GM19351 (cell line): ENCODE results near the gene GRM8.

Experiments
- ATAC-seq: cut with Tn5 transposase; IDR thresholded peaks from one replicate; pipeline ENCODE4 v1.9.1; 2021; ENCODE audit warnings: mild to moderate bottlenecking, moderate library complexity; ENCODE audit not compliant: unreplicated experiment

Gene GRM8

GRCh38 chr7:126472825-126473224 lies 779.9 kb downstream of the GRM8 start:
- ATAC-seq: no peak

- ATAC-seq: no peak
These were observed 790.3 kb downstream of the GRM8 start for GRCh38 chr7:126462405-126462804.

- no peak for ATAC-seq
These were observed 792.1 kb downstream of the GRM8 start for GRCh38 chr7:126460664-126461063.

DNA sequence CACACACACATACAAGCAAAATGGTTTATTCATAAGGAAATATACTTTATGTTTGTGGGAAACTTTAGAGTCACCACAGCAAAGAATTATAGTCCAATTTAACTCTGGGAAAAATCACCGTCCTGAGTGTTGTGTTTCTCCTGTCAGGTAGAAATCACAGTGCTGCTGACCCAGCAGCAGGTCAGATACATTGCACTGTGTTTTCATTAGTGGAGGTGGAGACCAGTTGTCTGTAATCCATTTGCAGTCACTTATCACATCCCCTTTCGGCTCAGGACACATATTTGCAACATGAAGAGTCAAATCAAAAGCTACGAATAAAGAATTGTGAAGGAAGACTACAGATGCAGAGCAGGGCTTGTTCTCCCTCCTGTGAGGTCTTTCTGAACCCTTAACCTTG lies 799.6 kb downstream of the GRM8 start:
- no peak for ATAC-seq

- ATAC-seq: peak; percentile 84
These were observed 802.5 kb downstream of the GRM8 start for GRCh38 chr7:126450269-126450671.

GRCh38 chr7:126449611-126450268 lies 803.0 kb downstream of the GRM8 start:
- ATAC-seq: peak; percentile 9

GRCh38 chr7:126447984-126448383 lies 804.8 kb downstream of the GRM8 start:
- ATAC-seq: no peak

GRCh38 chr7:126445991-126446390 lies 806.8 kb downstream of the GRM8 start:
- no peak for ATAC-seq

DNA sequence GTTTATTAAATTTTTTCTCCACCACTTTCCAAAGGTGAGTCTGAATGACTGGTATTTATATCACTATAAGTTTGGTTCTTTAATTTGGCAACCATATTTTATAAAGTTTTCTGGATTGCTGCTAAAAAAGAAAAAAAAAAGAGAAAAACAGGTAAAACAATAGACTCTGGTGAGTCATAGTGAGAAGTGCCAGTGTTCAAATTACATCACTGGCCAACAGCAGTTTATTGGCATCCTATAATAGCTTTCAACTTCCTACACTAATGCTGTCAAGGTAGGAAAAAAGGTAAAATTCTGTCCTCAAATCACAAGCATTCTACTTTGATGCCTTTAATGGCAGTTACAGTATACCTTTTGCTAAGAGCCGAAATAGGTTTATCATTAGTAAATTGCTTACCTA lies 808.8 kb downstream of the GRM8 start:
- ATAC-seq: no peak

- no peak for ATAC-seq
These were observed 809.8 kb downstream of the GRM8 start for GRCh38 chr7:126442908-126443307.

GRCh38 chr7:126441745-126442144 lies 811.0 kb downstream of the GRM8 start:
- ATAC-seq: no peak

- no peak for ATAC-seq
These were observed 812.2 kb downstream of the GRM8 start for GRCh38 chr7:126440542-126440941.

GRCh38 chr7:126436213-126436868 lies 816.4 kb downstream of the GRM8 start:
- ATAC-seq: no peak

DNA sequence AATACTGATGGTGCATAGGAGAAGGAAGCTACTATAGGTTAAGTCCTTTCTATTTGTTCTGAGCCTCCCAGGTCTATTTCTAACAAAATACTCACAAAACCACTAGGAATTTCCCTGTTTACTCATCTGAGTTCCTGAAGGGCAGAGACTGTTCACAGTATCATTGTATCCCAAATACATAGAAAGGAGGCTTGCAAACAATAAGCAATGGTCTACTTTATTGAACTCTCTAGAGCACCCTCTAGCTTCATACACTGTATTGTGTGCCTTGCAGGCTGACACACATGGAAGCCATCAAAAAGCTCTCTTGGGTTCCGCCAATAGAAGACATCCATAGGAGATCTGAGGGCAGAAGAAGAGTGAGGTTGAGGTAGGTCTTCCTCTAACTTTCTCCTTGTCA lies 826.1 kb downstream of the GRM8 start:
- no peak for ATAC-seq

- ATAC-seq: no peak
These were observed 827.8 kb downstream of the GRM8 start for GRCh38 chr7:126424985-126425384.

DNA sequence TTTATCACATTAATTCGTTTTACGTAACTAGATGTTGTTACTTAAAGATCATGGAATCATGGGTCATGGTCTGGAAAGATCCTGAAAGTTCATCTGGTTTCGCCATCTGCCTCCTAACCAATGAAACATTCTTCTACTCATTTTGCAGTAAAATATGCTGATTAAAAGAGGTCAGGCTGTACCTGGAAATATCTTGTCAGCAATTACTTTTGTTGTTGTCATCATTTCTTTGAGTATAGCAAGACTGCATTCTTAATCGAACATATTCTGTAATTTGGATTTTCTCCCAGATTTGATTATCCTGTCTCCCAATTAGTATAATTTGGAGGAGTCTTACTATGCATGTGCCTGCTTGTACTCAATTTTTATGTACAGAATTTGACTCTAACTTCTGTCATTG lies 833.7 kb downstream of the GRM8 start:
- no peak for ATAC-seq

DNA sequence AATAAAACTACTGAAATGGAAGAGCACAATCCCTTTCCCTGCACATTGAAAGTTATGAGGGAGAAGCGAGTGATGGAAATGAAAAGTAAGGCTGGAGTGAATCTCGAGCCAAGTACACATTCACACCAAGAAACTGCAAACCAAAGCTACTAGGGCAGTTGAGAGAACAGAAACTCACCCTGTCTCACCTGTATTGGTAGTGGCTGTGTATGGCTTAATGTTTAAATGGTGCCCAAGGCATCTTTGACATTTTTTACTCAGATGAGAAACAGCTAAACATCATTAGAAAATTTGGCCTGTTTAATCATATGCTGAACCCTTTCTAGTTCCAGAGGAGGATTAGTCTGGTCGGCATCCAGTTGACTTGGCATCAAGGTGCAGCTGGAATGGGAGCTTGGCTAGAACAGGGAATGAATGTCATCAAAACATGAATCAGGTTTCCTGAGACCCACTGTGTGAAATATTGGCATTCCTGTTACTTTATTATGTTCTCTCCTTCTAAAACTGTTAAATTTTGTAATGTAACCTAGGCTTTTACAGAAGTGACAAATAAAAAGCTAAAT lies 840.8 kb downstream of the GRM8 start:
- peak; percentile 63 for ATAC-seq

DNA sequence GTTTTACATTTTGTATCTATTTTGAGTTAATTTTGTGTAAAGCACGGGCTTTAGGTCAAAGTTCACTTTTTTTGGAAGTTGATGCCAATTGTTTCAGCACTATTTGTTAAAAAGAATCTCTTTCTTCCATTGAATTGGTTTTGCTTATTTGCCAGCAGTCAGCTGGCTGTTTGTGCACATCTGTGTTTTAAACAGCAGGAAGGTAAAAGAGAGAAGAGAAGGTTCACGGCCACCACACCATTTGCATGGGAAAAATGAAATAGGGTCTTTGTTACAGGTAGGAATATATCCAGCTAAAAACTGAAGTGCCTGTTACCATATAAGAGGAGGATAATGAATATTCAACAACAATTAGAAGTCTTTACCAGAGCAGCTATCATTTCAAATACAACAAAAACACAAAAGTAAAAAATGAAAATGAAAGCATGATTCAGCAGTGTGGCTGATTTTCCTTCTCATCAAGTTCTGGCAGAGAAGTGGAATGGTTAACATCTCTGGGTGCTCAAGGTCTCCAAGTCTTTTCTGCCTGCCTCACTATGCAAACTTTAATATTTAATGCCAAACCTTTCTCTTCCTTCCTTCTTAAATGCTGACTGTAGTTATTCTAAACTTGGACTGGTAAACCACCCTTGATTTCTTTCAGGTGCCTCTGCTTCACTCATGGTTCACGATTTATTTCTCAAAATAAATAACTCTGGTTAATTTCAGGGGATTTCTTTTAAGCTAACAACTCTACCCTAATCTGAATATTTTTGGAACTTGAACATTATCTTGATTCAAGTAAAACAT lies 841.5 kb downstream of the GRM8 start:
- peak; percentile 62 for ATAC-seq

GRCh38 chr7:126403040-126403439 lies 849.7 kb downstream of the GRM8 start:
- ATAC-seq: no peak

- ATAC-seq: no peak
These were observed 850.8 kb downstream of the GRM8 start for GRCh38 chr7:126401918-126402317.

DNA sequence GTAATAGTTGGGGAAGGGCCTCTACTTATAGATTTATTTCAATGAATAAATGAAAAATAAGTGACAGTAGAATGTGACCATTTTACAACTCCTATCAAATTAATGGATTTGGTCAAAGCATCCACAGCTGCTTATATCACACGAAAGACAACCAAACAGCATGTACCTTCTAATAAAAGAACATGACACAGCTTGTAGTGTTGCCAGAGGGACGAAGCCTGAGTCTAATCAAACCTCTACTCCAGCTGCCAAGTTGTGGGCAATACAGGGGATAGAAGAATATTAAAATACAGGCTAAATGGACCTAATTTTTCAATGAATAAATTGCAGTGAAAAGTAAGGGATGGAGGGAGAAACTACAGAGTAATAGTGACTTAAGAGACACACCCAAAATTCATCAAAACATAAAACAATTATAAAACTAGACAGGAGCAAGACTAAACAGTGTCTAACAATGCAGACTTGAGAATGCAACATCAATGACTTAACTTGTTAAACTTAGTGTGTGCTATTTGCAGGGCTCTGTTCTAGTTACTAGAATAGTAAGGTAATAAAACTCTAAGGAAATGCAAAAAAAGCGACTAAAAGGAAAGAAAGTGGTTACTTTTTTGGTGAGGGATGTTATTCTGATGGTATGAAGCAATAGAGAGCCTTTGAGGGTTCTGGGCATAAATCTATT lies 853.8 kb downstream of the GRM8 start:
- ATAC-seq: no peak
